Measurements from ENCODE around the gene PRKACB. TPM values are rescaled to one million over a fixed set of nuclear protein-coding genes. Genes with fewer than 3 reads are reported as not detected.
"Not testable (repeated sequence)": the region's sequence is repeated elsewhere in the genome, so short reads cannot be mapped to it uniquely, and the experiment has no call there.

Gene PRKACB
- total RNA-seq, 1 experiment from 2014 or later: 16.6 TPM

DNA sequence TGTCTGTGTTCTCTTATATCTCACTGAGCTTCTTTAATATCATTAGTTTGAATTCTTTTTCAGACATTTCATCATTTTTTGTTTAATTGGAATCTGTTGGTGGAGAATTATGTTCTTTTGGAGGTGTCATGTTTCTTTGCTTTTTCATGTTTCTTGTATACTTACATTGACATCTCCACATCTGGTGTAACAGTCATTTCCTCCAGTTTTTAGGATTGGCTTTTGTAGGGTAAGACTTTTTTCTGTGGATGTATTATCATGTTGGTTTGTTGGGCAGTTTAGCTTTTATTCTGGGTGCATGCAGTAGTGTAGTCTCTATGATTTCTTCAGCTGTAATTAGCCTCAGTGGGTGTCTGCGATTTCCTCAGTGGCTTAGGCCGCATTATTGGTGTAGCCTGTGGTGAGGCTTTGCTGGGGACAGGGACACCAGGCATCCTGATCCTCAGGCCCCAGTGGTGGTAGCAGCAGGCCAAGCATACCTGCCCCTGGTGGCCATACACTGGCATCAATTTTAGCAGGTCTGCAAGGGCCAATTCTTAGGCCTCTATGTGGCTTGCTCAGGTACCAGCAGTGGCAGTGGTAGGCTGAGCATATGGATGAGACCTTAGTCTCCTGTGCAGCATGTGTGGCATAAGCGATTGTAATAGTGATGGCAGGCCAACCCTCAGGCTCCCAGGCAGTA, 79.8 kb downstream of the PRKACB start:
- DNase-seq: peak; percentile 19

DNA sequence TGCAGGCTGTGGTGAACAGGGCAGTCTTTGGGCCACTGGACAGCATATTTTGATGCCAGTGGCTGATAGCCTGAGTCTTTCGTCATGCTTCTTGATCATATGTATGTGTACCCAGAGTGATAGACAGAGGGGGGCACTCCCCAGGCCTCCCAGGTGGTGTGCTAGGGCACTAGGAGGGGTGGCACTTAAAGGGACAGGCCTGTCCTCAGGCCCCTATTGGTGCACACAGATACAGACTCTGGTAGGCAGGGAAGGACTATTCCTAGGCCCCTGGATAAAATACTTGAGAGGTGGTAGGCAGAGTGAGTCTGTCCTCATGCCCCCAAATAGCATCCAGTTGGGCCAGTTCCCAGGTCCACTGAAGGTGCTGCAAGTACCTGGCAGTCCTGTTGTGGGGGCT, 80.8 kb downstream of the PRKACB start:
- no peaks in the 10 kb centered on the region for H3K27me3 ChIP-seq (ENCODE audit: control insufficient read depth, insufficient read depth, low read length)
- H3K36me3 ChIP-seq (replicated peaks; ENCODE audit: control insufficient read depth, insufficient read depth, low read length): no peaks in the 10 kb centered on the region
- DNase-seq: no peak
- no peak overlapping the region for H3K4me3 ChIP-seq (ENCODE audit: insufficient read depth, low read depth, low read length)

More for the DNA sequence above, 79.8 kb downstream of the PRKACB start:
- Histone ChIP-seq H3K4me3 (ENCODE audit: insufficient read depth, low read depth, low read length) (no peak overlapping the region), H3K27me3 (ENCODE audit: control insufficient read depth, insufficient read depth, low read length) (no peaks in the 10 kb centered on the region), H3K36me3 (replicated peaks; ENCODE audit: control insufficient read depth, insufficient read depth, low read length) (no peaks in the 10 kb centered on the region)

DNA sequence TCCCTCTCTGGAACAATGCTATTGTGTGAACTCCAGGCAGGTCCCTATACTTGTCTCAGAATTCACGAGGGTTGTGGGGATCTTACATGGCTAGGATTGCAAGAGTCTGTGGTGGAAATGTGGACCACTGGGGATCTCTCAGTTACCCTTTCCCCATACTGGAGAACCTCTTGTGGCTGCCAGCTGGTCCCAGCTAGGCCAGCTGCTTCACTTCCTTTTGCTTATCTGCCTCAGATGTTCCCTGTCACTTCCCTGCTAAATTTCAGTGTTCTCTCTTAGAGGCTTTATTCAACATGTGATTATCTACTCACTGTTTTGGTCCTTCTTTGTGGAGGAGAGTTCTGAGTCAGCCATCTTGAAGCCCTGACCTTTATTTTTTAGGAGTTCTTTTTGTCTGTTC, 81.6 kb downstream of the PRKACB start:
- no peaks in the 10 kb centered on the region for H3K27me3 ChIP-seq (ENCODE audit: control insufficient read depth, insufficient read depth, low read length)
- no peak for DNase-seq
- no peaks in the 10 kb centered on the region for H3K36me3 ChIP-seq (replicated peaks; ENCODE audit: control insufficient read depth, insufficient read depth, low read length)
- no peak overlapping the region for H3K4me3 ChIP-seq (ENCODE audit: insufficient read depth, low read depth, low read length)

DNA sequence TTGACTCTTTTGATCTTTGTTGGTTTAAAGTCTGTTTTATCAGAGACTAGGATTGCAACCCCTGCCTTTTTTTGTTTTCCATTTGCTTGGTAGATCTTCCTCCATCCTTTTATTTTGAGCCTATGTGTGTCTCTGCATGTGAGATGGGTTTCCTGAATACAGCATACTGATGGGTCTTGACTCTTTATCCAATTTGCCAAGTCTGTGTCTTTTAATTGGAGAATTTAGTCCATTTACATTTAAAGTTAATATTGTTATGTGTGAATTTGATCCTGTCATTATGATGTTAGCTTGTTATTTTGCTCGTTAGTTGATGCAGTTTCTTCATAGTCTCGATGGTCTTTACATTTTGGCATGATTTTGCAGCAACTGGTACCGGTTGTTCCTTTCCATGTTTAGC, 88.6 kb downstream of the PRKACB start:
- H3K27me3 ChIP-seq (ENCODE audit: control insufficient read depth, insufficient read depth, low read length); H3K36me3 ChIP-seq (replicated peaks; ENCODE audit: control insufficient read depth, insufficient read depth, low read length); DNase-seq; H3K4me3 ChIP-seq (ENCODE audit: insufficient read depth, low read depth, low read length): not testable (repeated sequence)

DNA sequence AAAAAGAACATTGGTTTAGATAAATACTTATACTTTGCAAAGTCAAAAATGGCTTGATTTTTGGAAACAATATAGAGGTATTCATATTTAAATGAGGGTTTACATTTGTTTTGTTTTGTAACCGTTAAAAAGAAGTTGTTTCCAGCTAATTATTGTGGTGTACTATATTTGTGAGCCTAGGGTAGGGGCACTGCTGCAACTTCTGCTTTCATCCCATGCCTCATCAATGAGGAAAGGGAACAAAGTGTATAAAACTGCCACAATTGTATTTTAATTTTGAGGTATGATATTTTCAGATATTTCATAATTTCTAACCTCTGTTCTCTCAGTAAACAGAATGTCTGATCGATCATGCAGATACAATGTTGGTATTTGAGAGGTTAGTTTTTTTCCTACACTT, 92.2 kb downstream of the PRKACB start:
- no peaks in the 10 kb centered on the region for H3K27me3 ChIP-seq (ENCODE audit: control insufficient read depth, insufficient read depth, low read length)
- no peak overlapping the region for H3K4me3 ChIP-seq (ENCODE audit: insufficient read depth, low read depth, low read length)
- no peak for DNase-seq
- H3K36me3 ChIP-seq (replicated peaks; ENCODE audit: control insufficient read depth, insufficient read depth, low read length): no peaks in the 10 kb centered on the region; the same call in 1 of the 2 replicates

DNA sequence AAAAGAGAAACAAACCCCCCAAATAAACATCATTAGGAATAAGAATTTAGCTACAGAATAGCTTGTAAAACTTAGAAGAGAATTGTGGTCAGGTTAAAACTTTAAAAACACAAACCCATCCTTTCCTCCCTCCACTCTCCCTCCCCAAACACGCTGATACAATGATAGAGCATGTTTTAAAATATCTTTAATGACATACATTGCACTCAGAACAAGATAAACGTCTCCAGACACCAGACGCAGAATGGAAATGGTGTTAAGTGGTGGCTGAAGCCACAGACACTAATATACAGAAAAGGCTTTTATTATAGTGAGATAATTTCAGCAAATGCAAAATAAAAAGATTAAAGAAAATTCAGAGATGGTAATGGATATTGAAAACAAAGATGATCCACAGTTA, 98.6 kb downstream of the PRKACB start:
- Histone ChIP-seq H3K36me3 (replicated peaks; ENCODE audit: control insufficient read depth, insufficient read depth, low read length) (no peaks in the 10 kb centered on the region), H3K4me3 (ENCODE audit: insufficient read depth, low read depth, low read length) (no peak overlapping the region), H3K27me3 (ENCODE audit: control insufficient read depth, insufficient read depth, low read length) (no peaks in the 10 kb centered on the region)
- DNase-seq: no peak

DNA sequence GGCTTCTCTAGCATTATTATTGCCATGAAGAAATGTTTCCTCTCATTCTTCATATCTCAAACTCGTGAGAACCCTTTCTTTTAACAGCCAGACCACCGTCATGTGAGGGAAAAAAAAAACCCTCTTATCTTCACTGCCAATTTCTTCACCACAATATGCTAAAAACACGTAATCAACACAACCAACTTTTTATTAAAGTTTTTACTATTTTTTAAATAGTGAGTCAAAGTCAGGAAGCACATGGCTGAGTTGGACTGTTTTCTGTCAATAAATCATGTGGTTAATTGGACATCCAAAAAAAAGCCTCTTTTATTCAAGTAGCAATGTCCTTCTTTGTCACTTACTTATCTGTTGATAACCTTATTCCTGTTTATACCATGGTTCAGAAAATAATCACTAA, 101.5 kb downstream of the PRKACB start:
- Histone ChIP-seq H3K27me3 (ENCODE audit: control insufficient read depth, insufficient read depth, low read length) (no peaks in the 10 kb centered on the region), H3K36me3 (replicated peaks; ENCODE audit: control insufficient read depth, insufficient read depth, low read length) (no peaks in the 10 kb centered on the region), H3K4me3 (ENCODE audit: insufficient read depth, low read depth, low read length) (no peak overlapping the region)
- DNase-seq: no peak

DNA sequence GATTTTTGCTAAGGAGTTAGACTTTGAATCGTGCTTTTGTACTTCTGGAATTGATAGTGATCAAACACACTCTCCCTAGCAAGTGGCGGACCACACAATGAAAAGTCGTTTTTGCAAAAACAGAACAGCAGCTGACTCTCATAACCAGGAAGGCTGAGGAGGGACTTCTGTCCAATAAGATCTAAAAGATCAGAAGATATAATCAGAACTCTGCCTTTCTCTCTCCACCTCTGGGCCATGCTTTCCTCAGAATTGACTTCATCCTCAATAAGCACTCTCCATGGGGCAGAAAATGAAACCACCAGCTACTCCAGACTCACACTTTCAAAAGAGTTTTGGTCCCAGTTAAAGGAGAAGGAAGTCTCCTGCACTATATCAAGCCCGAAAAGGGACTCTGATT, 102.1 kb downstream of the PRKACB start:
- Histone ChIP-seq H3K36me3 (replicated peaks; ENCODE audit: control insufficient read depth, insufficient read depth, low read length) (no peaks in the 10 kb centered on the region), H3K27me3 (ENCODE audit: control insufficient read depth, insufficient read depth, low read length) (no peaks in the 10 kb centered on the region)
- DNase-seq: no peak

DNA sequence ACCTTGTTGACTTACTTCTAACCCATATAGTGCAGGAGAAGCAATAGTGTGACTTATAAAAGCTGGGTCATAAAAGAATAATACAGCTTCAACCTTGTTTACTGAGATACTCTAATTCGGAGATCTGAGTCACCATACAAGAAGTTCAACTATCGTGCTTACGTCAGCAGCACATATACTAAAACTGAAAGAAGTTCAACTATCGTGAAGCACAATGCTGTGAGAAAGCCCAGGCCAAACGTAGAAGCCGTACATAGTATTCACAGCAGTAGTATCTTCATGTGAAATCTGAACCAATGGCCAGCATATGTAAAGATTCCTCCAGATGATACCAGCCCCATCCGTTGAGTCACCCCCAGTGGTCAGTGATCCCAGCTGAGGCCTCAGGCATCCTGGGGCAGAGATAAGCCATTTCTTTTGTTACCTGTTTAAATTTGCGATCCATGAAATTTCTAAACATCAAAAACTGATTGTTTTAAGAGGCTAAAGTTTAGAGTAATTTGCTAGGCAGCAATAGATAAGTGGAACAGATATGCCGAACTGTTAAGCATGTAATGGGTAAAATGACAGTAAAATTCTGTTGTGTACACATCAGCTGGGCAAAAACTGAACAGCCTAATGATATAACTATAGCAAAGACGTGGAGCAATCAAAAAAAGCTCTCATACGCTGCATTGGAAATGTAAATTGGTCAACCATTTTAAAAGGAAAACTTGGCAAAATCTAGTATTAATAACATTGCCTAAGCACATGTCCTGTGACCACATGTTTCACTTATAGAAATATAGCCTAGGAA, 103.6 kb downstream of the PRKACB start:
- Histone ChIP-seq H3K4me3 (ENCODE audit: insufficient read depth, low read depth, low read length) (no peak overlapping the region), H3K36me3 (replicated peaks; ENCODE audit: control insufficient read depth, insufficient read depth, low read length) (no peaks in the 10 kb centered on the region), H3K27me3 (ENCODE audit: control insufficient read depth, insufficient read depth, low read length) (no peaks in the 10 kb centered on the region)
- no peak for DNase-seq

More for the DNA sequence above, 102.1 kb downstream of the PRKACB start:
- H3K4me3 ChIP-seq (ENCODE audit: insufficient read depth, low read depth, low read length): no peak overlapping the region

DNA sequence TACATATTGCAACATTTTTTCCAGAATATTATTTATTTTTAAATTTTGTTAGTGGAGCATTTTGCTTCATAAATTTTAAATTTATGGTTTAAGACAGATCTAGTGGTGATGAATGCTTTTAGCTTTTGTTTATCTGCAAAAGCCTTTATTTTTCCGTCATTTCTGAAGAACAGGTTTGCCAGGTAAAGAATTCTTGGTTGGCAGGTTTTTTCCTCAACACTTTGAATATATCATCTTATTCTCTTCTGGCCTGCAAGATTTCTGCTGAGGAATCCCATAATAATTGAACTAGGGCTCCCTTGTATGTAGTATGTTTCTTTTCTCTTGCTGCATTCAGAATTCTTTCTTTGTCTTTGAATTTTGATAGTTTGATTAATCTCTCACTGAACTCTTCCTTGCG, 106.6 kb downstream of the PRKACB start:
- Histone ChIP-seq H3K27me3 (ENCODE audit: control insufficient read depth, insufficient read depth, low read length) (no peaks in the 10 kb centered on the region), H3K36me3 (replicated peaks; ENCODE audit: control insufficient read depth, insufficient read depth, low read length) (no peaks in the 10 kb centered on the region), H3K4me3 (ENCODE audit: insufficient read depth, low read depth, low read length) (no peak overlapping the region)
- DNase-seq: no peak

DNA sequence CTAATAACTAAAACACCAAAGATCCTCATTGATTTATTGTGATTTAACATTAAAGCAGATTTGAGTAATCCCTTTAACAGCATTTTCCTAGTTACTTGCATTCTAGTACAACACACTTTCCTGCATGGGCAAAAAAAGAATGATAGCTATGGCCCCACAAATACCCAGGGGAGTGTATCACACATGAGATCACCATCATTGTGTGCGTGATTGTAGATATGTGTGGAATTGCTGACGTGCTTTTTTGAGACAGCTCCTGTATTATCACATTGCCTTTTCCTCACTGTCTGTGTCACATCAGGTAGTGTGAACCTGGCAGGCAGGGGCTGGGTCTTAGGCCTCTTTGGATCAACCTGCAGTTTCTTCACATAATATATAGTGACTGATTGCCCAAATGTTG, 109.0 kb downstream of the PRKACB start:
- no peaks in the 10 kb centered on the region for H3K27me3 ChIP-seq (ENCODE audit: control insufficient read depth, insufficient read depth, low read length)
- no peak for DNase-seq
- H3K36me3 ChIP-seq (replicated peaks; ENCODE audit: control insufficient read depth, insufficient read depth, low read length): no peaks in the 10 kb centered on the region
- H3K4me3 ChIP-seq (ENCODE audit: insufficient read depth, low read depth, low read length): no peak overlapping the region

DNA sequence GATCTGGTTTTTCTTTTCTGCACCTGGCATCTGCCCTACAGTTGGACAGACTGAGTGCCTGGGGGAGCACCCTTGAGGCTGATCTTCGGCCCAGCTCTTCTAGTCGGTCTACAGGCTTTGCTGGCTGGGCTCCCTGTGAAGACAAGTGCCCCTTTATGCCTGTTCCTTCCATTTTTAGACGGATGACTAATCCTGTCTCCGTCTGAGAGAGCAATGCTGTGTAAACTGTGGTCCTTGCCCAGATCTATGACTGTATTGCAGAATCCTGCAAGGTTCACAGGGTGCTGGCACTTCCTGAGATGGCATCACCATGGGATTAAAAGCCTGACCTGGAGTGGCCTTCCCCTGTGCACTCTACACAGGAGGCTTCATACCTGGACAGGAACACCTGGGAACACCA, 109.8 kb downstream of the PRKACB start:
- H3K4me3 ChIP-seq (ENCODE audit: insufficient read depth, low read depth, low read length): no peak overlapping the region
- H3K36me3 ChIP-seq (replicated peaks; ENCODE audit: control insufficient read depth, insufficient read depth, low read length): no peaks in the 10 kb centered on the region
- H3K27me3 ChIP-seq (ENCODE audit: control insufficient read depth, insufficient read depth, low read length): no peaks in the 10 kb centered on the region
- DNase-seq: no peak

DNA sequence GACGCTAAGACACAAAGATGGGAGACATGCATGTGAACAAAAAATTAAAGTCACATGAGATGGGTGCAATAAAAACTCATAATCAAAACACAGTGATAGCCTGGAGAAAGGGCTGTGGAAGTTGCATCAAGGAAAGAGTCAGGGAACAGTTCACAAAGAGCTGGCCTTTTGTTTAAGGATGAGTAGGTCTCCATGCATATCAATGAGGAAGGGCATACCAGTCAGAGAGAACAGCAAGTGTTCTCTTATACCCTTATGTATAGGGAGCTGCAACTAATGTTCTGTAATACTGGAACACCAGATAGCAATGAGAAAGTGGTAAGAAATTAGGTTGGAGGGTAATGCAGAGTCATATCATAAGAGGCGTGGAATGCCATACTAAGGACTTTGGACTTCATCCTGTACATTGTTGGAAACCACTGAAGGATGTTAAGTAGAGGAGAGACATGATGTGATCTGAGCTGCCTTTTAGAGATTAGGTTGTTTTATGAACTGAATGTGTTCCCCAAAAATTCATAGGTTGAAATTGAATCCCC, 110.7 kb downstream of the PRKACB start:
- no peak for DNase-seq
- Histone ChIP-seq H3K27me3 (ENCODE audit: control insufficient read depth, insufficient read depth, low read length) (no peaks in the 10 kb centered on the region), H3K4me3 (ENCODE audit: insufficient read depth, low read depth, low read length) (no peak overlapping the region), H3K36me3 (replicated peaks; ENCODE audit: control insufficient read depth, insufficient read depth, low read length) (no peaks in the 10 kb centered on the region)

DNA sequence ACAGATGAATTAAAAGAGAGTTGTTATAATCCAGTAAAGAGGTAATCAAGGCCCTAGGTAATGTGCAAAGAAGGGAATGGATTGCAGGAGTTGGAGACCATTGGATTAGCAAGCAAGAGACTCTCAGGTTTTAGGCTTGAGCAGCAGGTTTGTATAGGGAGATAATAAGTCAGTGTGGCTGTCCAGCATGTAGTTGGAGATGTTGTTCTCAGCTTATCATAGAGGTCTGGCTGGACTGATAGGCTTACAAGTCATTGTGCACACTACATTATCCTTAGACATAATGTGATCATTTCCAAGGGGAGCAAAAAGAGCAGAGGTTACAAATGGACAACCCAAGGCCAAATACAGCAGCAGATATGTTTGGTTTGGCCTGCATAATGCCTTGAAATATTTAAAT, 111.5 kb downstream of the PRKACB start:
- no peaks in the 10 kb centered on the region for H3K27me3 ChIP-seq (ENCODE audit: control insufficient read depth, insufficient read depth, low read length)
- H3K4me3 ChIP-seq (ENCODE audit: insufficient read depth, low read depth, low read length): no peak overlapping the region
- no peak for DNase-seq

DNA sequence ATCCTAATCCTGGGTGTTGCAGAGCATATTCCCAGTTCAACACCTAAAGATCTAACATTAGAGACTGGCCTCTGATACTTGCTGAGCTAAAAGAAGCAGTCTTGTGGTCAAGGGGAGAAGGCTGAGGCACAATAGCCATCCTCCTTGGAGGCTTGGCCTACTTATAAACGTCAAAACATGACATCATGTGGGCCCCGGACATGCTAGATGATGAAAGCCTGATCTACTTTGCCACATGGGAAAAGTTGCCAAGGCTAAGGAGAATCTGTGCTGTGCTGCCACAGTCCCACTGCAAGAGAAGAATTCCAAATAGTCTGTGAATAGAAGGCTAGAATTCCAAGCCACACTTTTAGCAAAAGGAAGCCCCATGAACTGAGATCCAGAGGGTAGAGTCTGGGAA, 113.5 kb downstream of the PRKACB start:
- Histone ChIP-seq H3K4me3 (ENCODE audit: insufficient read depth, low read depth, low read length) (no peak overlapping the region), H3K27me3 (ENCODE audit: control insufficient read depth, insufficient read depth, low read length) (no peaks in the 10 kb centered on the region), H3K36me3 (replicated peaks; ENCODE audit: control insufficient read depth, insufficient read depth, low read length) (no peaks in the 10 kb centered on the region)
- no peak for DNase-seq

More for the DNA sequence above, 111.5 kb downstream of the PRKACB start:
- no peaks in the 10 kb centered on the region for H3K36me3 ChIP-seq (replicated peaks; ENCODE audit: control insufficient read depth, insufficient read depth, low read length)

Data from H7 (cell line).